ENCODE measurements around the gene CT47A1. TPM values are rescaled to one million over a fixed set of nuclear protein-coding genes. Genes with fewer than 3 reads are reported as not detected.
"Not testable (repeated sequence)": the region's sequence is repeated elsewhere in the genome, so short reads cannot be mapped to it uniquely, and the experiment has no call there.

CT47A1 gene
- total RNA-seq, 1 donor from 2014 or later, result not detected

GRCh38 chrX:121000589-121000988 lies 15.0 kb upstream of the CT47A1 start:
- Mint-ChIP-seq H3K4me3 (ENCODE audit: unreplicated experiment) (no peak overlapping the region), H3K4me1 (ENCODE audit: unreplicated experiment) (no peaks in the 10 kb centered on the region), H3K27ac (ENCODE audit: unreplicated experiment) (no peak overlapping the region), H3K9me3 (ENCODE audit: unreplicated experiment) (no peaks in the 10 kb centered on the region), H3K27me3 (ENCODE audit: unreplicated experiment) (no peaks in the 10 kb centered on the region), H3K36me3 (ENCODE audit: low read depth, unreplicated experiment) (no peaks in the 10 kb centered on the region)
- no peak for DNase-seq (ENCODE audit: low spot score)
- TF ChIP-seq, protein P1, sequence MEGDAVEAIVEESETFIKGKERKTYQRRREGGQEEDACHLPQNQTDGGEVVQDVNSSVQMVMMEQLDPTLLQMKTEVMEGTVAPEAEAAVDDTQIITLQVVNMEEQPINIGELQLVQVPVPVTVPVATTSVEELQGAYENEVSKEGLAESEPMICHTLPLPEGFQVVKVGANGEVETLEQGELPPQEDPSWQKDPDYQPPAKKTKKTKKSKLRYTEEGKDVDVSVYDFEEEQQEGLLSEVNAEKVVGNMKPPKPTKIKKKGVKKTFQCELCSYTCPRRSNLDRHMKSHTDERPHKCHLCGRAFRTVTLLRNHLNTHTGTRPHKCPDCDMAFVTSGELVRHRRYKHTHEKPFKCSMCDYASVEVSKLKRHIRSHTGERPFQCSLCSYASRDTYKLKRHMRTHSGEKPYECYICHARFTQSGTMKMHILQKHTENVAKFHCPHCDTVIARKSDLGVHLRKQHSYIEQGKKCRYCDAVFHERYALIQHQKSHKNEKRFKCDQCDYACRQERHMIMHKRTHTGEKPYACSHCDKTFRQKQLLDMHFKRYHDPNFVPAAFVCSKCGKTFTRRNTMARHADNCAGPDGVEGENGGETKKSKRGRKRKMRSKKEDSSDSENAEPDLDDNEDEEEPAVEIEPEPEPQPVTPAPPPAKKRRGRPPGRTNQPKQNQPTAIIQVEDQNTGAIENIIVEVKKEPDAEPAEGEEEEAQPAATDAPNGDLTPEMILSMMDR (IDR thresholded peaks at IDR 0.05; ENCODE audit: unreplicated experiment), result no peak

DNA sequence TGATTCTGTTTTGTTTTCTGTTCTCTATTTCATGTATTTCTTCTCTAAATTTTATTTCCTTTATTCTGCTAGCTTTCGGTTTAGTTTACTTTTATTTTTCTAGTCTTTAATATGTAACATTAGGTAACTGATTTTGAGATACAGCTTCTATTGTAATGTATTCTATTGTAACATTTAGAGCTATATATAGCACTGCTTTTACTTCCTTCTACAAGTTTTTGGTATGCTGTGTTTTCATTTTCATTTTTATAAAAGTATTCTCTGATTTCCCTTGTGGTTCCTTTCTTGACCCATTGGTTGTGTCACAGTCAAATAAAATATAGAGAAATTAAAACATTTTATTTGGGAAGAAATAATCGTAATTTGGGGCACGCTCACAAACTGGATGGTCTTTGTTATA lies 13.9 kb upstream of the CT47A1 start:
- DNase-seq (ENCODE audit: low spot score), result no peak
- TF ChIP-seq, protein P1 (IDR thresholded peaks at IDR 0.05; ENCODE audit: unreplicated experiment), result no peak
- Mint-ChIP-seq H3K27ac (ENCODE audit: unreplicated experiment) (no peak overlapping the region), H3K4me3 (ENCODE audit: unreplicated experiment) (no peak overlapping the region), H3K27me3 (ENCODE audit: unreplicated experiment) (no peaks in the 10 kb centered on the region), H3K36me3 (ENCODE audit: low read depth, unreplicated experiment) (no peaks in the 10 kb centered on the region), H3K9me3 (ENCODE audit: unreplicated experiment) (no peaks in the 10 kb centered on the region), H3K4me1 (ENCODE audit: unreplicated experiment) (no peaks in the 10 kb centered on the region)

DNA sequence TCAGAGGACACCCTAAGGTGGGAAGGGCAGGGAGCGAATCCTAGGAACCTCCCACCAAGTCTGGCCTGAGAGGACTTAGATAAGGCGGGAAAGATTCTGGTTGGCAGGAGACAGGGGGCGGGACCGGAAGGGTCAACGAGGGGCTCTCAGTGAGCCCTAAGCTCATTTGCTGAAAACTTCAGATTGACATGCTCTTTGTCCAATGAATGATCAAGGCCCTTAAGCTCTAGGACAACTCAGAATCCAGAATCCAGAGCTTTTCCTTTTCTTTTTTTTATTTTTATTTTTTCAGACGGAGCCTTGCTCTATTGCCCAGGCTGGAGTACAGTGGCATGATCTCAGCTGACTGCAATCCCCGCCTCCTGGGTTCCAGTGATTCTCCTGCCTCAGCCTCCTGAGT lies 29.1 kb downstream of the CT47A1 start, which contains the start of gene CT47A7:
Gene CT47A7 (minus strand): TSS at position 101 of the 400 bp plus-strand sequence. CDS start 255 bp downstream, outside the sequence.
- not testable (repeated sequence) for DNase-seq (ENCODE audit: low spot score); H3K27ac Mint-ChIP-seq (ENCODE audit: unreplicated experiment); H3K36me3 Mint-ChIP-seq (ENCODE audit: low read depth, unreplicated experiment); H3K9me3 Mint-ChIP-seq (ENCODE audit: unreplicated experiment); H3K4me1 Mint-ChIP-seq (ENCODE audit: unreplicated experiment); H3K27me3 Mint-ChIP-seq (ENCODE audit: unreplicated experiment); H3K4me3 Mint-ChIP-seq (ENCODE audit: unreplicated experiment)

Other genes with a start within 250 kb of the CT47A1 start
- gene CT47B1, start 109.9 kb downstream of the CT47A1 start, total RNA-seq (ENCODE audit: unreplicated experiment), result not detected
- gene CT47A11, start 48.6 kb downstream of the CT47A1 start, total RNA-seq (ENCODE audit: unreplicated experiment), result not detected
- gene CT47A10, start 43.7 kb downstream of the CT47A1 start, total RNA-seq (ENCODE audit: unreplicated experiment), result not detected
- gene CT47A9, start 38.9 kb downstream of the CT47A1 start, total RNA-seq (ENCODE audit: unreplicated experiment), result not detected
- not detected for gene CT47A8, start 34.0 kb downstream of the CT47A1 start, total RNA-seq (ENCODE audit: unreplicated experiment)
- gene CT47A7, start 29.2 kb downstream of the CT47A1 start, total RNA-seq (ENCODE audit: unreplicated experiment), result not detected
- gene CT47A6, start 24.3 kb downstream of the CT47A1 start, total RNA-seq (ENCODE audit: unreplicated experiment), result not detected
- gene CT47A5, start 19.4 kb downstream of the CT47A1 start, total RNA-seq (ENCODE audit: unreplicated experiment), result not detected
- not detected for gene CT47A4, start 14.6 kb downstream of the CT47A1 start, total RNA-seq (ENCODE audit: unreplicated experiment)
- gene CT47A3, start 9.7 kb downstream of the CT47A1 start, total RNA-seq (ENCODE audit: unreplicated experiment), result not detected
- gene CT47A2, start 4.8 kb downstream of the CT47A1 start, total RNA-seq (ENCODE audit: unreplicated experiment), result not detected
- 0.46 TPM for gene GLUD2, start 61.9 kb upstream of the CT47A1 start, total RNA-seq (ENCODE audit: unreplicated experiment)

All from endothelial cell (in vitro differentiated cells).